Ammon's horn (tissue), 1 donor: ENCODE data around the gene ASCL3.
"Not testable (repeated sequence)": the region's sequence is repeated elsewhere in the genome, so short reads cannot be mapped to it uniquely, and the experiment has no call there.

Source experiments
- DNase-seq: peaks from one replicate; pipeline ENCODE4 v3.0.0-alpha.2; 2016; ENCODE audit warnings: low spot score

Gene ASCL3

GRCh38 chr11:8910649-8911026 lies 32.2 kb downstream of the ASCL3 start:
- DNase-seq = no peak

GRCh38 chr11:8908099-8908498 lies 34.7 kb downstream of the ASCL3 start:
- no peak for DNase-seq

GRCh38 chr11:8907116-8907515 lies 35.7 kb downstream of the ASCL3 start:
- no peak for DNase-seq

- no peak for DNase-seq
Measured at GRCh38 chr11:8905528-8906165, 37.2 kb downstream of the ASCL3 start.

- DNase-seq = no peak
Measured at GRCh38 chr11:8899119-8899753, 43.6 kb downstream of the ASCL3 start.

- DNase-seq = not testable (repeated sequence)
Measured at GRCh38 chr11:8891185-8891584, 51.6 kb downstream of the ASCL3 start.
